Peyer's patch (tissue), 4 donors: ENCODE results near the gene TMEM38A. TPM values are rescaled to one million over a fixed set of nuclear protein-coding genes. Genes with fewer than 3 reads are reported as not detected.
"Not testable (repeated sequence)": the region's sequence is repeated elsewhere in the genome, so short reads cannot be mapped to it uniquely, and the experiment has no call there.

Experiments used
- DNase-seq, 3 donors: peaks; one replicate each; pipeline ENCODE4 v3.0.0-alpha.2; 2017 to 2019
- H3K27ac ChIP-seq, 4 donors: fragments of 200-600 bp; sonication (generic); one replicate each; pipeline ENCODE4 v1.5.1; 2016 to 2019
- H3K27me3 ChIP-seq, 2 donors: fragments of 200-600 bp; sonication (generic); one replicate each; pipeline ENCODE4 v1.5.1; 2019
- H3K36me3 ChIP-seq, 3 donors: fragments of 200-600 bp; sonication (generic); one replicate each; pipeline ENCODE4 v1.5.1; 2016 to 2019
- H3K4me1 ChIP-seq, 4 donors: fragments of 200-600 bp; sonication (generic); one replicate each; pipeline ENCODE4 v1.5.1; 2016 to 2019
- H3K4me3 ChIP-seq, 4 donors: fragments of 200-600 bp; sonication (generic); 1 replicate in 3 of 4; 2 replicates in 1 of 4; pipeline ENCODE4 v1.5.1; 2016 to 2019; ENCODE audit warnings: mild to moderate bottlenecking in 1 of 4
- H3K9me3 ChIP-seq, 4 donors: fragments of 200-600 bp; sonication (generic); one replicate each; pipeline ENCODE4 v1.5.1; 2016 to 2019; ENCODE audit warnings: mild to moderate bottlenecking in 1 of 4
- POLR2A ChIP-seq, 2 donors: fragments of 450-650 bp; IDR thresholded peaks; one replicate each; pipeline ENCODE4 v1.5.1; 2017; ENCODE audit warnings: antibody characterized with exemption in 2 of 2, mild to moderate bottlenecking in 2 of 2, moderate library complexity in 2 of 2
- total RNA-seq, 4 donors: library from RNA; depleted of rRNA; stranded (reverse); fragments of >200 nt; gene quantifications; one replicate each; pipeline ENCODE4 v1.1.0, GENCODE V29; 2016
- TF ChIP-seq, protein P1 (sequence below), 6 experiments: fragments of 450-650 bp in 4 of 6; fragments of 200-600 bp in 2 of 6; sonication (generic) in 1 of 6; IDR thresholded peaks; one replicate each; pipeline ENCODE4 v1.5.1; 2017 to 2019; ENCODE audit warnings: antibody characterized with exemption in 6 of 6, mild to moderate bottlenecking in 3 of 6, moderate library complexity in 1 of 6

TMEM38A gene
- total RNA-seq, 4 donors from 2014 or later: 2.3 to 4.4 (median 2.9) TPM

DNA sequence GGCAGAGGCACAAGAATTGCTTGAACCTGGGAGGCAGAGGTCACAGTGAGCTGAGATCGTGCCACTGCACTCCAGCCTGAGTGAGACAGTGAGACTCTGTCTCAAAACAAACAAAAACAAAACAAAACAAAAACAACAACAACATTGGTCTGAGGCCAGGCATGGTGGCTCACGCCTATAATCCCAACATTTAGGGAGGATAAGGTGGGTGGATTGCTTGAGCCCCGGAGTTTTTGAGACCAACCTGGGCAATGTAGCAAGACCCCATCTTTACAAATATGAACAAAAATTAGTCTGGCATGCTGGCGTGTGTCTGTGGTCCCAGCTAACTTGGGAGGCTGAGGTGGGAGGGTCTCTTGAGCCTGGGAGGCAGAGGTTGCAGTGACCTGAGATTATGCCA is 42.7 kb downstream of the TMEM38A start:
- no peaks in the 10 kb centered on the region for H3K9me3 ChIP-seq
- H3K27ac ChIP-seq: no peak overlapping the region
- no peak for DNase-seq
- H3K4me3 ChIP-seq: no peak overlapping the region
- no peaks in the 10 kb centered on the region for H3K4me1 ChIP-seq
- H3K27me3 ChIP-seq: no peaks in the 10 kb centered on the region
- H3K36me3 ChIP-seq: no peaks in the 10 kb centered on the region
- TF ChIP-seq, protein P1, sequence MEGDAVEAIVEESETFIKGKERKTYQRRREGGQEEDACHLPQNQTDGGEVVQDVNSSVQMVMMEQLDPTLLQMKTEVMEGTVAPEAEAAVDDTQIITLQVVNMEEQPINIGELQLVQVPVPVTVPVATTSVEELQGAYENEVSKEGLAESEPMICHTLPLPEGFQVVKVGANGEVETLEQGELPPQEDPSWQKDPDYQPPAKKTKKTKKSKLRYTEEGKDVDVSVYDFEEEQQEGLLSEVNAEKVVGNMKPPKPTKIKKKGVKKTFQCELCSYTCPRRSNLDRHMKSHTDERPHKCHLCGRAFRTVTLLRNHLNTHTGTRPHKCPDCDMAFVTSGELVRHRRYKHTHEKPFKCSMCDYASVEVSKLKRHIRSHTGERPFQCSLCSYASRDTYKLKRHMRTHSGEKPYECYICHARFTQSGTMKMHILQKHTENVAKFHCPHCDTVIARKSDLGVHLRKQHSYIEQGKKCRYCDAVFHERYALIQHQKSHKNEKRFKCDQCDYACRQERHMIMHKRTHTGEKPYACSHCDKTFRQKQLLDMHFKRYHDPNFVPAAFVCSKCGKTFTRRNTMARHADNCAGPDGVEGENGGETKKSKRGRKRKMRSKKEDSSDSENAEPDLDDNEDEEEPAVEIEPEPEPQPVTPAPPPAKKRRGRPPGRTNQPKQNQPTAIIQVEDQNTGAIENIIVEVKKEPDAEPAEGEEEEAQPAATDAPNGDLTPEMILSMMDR (IDR thresholded peaks at IDR 0.05): no peak
- no peak for TF ChIP-seq POLR2A (IDR thresholded peaks at IDR 0.05)

GRCh38 chr19:16710870-16711269 is 49.9 kb downstream of the TMEM38A start:
- H3K9me3 ChIP-seq, H3K4me1 ChIP-seq, H3K27me3 ChIP-seq, H3K4me3 ChIP-seq, H3K27ac ChIP-seq, DNase-seq, H3K36me3 ChIP-seq: not testable (repeated sequence)

- not testable (repeated sequence) for H3K27ac ChIP-seq, H3K4me3 ChIP-seq, H3K9me3 ChIP-seq, H3K27me3 ChIP-seq, H3K36me3 ChIP-seq, H3K4me1 ChIP-seq
- peak in 1 of 3 donors; percentile 30 for DNase-seq
These were observed 51.4 kb downstream of the TMEM38A start for GRCh38 chr19:16712295-16712694.

GRCh38 chr19:16714702-16715287 is 53.9 kb downstream of the TMEM38A start:
- TF ChIP-seq POLR2A (IDR thresholded peaks at IDR 0.05): no peak
- TF ChIP-seq, protein P1 (IDR thresholded peaks at IDR 0.05): peak; percentile 59 to 79 (median 64)
- no peak overlapping the region for H3K4me3 ChIP-seq
- peak; percentile 44 to 70 (median 57) for DNase-seq
- no peaks in the 10 kb centered on the region for H3K9me3 ChIP-seq
- H3K36me3 ChIP-seq: no peaks in the 10 kb centered on the region
- peaks cover 0 to 6% (median 0%) of the 10 kb centered on the region in 4 donors for H3K4me1 ChIP-seq
- no peaks in the 10 kb centered on the region for H3K27me3 ChIP-seq
- H3K27ac ChIP-seq: no peak overlapping the region

DNA sequence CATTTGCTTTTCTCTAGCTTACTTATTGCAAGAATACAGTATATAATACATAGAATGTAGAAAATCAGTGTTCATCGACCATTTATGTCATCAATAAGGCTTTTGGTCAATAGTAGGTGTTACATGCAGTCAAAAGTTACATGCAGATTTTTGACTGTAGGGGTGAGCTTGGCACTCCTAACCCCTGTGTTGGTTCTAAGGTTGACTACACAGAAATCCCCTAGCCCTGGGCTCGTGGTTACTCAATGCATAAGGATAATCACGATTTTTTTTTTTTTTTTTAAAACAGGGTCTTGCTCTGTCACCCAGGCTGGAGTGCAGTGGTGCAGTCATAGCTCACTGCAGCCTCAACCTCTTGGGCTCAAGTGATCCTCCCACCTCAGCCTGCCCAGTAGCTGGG is 54.7 kb downstream of the TMEM38A start:
- TF ChIP-seq, protein P1 (IDR thresholded peaks at IDR 0.05): no peak
- TF ChIP-seq POLR2A (IDR thresholded peaks at IDR 0.05): no peak
- Histone ChIP-seq H3K27ac (no peak overlapping the region), H3K27me3 (no peaks in the 10 kb centered on the region), H3K9me3 (no peaks in the 10 kb centered on the region), H3K4me1 (peaks cover 0 to 6% (median 0%) of the 10 kb centered on the region in 4 donors), H3K36me3 (no peaks in the 10 kb centered on the region), H3K4me3 (no peak overlapping the region)
- DNase-seq: no peak

GRCh38 chr19:16721051-16721450 is 60.1 kb downstream of the TMEM38A start:
- no peak overlapping the region for H3K4me3 ChIP-seq
- no peak for DNase-seq
- H3K9me3 ChIP-seq: no peaks in the 10 kb centered on the region
- TF ChIP-seq, protein P1 (IDR thresholded peaks at IDR 0.05): no peak
- no peak for TF ChIP-seq POLR2A (IDR thresholded peaks at IDR 0.05)
- H3K27ac ChIP-seq: no peak overlapping the region
- no peaks in the 10 kb centered on the region for H3K27me3 ChIP-seq
- H3K36me3 ChIP-seq: no peaks in the 10 kb centered on the region
- H3K4me1 ChIP-seq: peaks cover 0 to 6% (median 0%) of the 10 kb centered on the region in 4 donors

DNA sequence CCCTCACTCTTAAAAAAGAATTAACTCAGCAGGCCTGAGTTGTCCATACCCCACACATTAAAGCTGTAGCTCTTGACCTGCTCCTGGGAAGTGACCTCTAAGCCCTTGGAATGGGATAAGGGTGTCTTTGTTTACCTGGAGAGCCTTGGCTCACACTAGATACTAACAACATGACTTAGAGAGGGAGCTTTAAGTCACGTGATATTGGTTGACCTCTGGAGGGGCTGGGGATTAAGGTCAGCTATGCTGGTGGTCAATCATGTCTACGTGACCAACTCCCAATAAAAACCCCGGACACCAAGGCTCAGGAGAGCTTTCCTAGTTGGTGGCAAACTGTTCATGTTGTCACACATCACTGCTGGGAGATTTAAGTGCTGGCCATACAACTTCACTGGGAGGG is 61.7 kb downstream of the TMEM38A start:
- peaks cover 0 to 6% (median 0%) of the 10 kb centered on the region in 4 donors for H3K4me1 ChIP-seq
- H3K9me3 ChIP-seq: no peaks in the 10 kb centered on the region
- TF ChIP-seq POLR2A (IDR thresholded peaks at IDR 0.05): no peak
- TF ChIP-seq, protein P1 (IDR thresholded peaks at IDR 0.05): no peak
- H3K27ac ChIP-seq: no peak overlapping the region
- H3K27me3 ChIP-seq: no peaks in the 10 kb centered on the region
- H3K36me3 ChIP-seq: no peaks in the 10 kb centered on the region
- no peak for DNase-seq
- no peak overlapping the region for H3K4me3 ChIP-seq
